Glomerular endothelial cell (primary cell): ENCODE measurements around the gene IRF4. TPM values are rescaled to one million over a fixed set of nuclear protein-coding genes. Genes with fewer than 3 reads are reported as not detected.

Source experiments
- DNase-seq: peaks from one replicate; pipeline ENCODE4 v3.0.0-alpha.2; 2011; ENCODE audit warnings: low read depth, low spot score; ENCODE audit errors: extremely low read depth
- total RNA-seq: library from RNA; depleted of rRNA; stranded (reverse); fragments of >200 nt; gene quantifications from 2 replicates; pipeline ENCODE4 v1.2.3, GENCODE V29; 2015

The IRF4 gene
- total RNA-seq, 1 donor from 2014 or later: not detected

GRCh38 chr6:453152-453551, 61.6 kb downstream of the IRF4 start:
- no peak for DNase-seq

- no peak for DNase-seq
Observed at GRCh38 chr6:454148-454991, 62.8 kb downstream of the IRF4 start.

- no peak for DNase-seq
Observed at GRCh38 chr6:455006-455585, 63.5 kb downstream of the IRF4 start.

GRCh38 chr6:455835-456234, 64.3 kb downstream of the IRF4 start:
- DNase-seq: no peak

- DNase-seq: no peak
Observed at GRCh38 chr6:456358-456867, 64.9 kb downstream of the IRF4 start.

- no peak for DNase-seq
Observed at GRCh38 chr6:456887-457286, 65.3 kb downstream of the IRF4 start.

Other genes with a start within 250 kb of the IRF4 start
- 38.8 and 44.1 TPM in 2 replicates for gene DUSP22, start 99.3 kb upstream of the IRF4 start, total RNA-seq